ENCODE data around the gene SPATA32. TPM values are rescaled to one million over a fixed set of nuclear protein-coding genes. Genes with fewer than 3 reads are reported as not detected.
A peak's percentile ranks its signal among the peaks of the same experiment; 100 is the strongest.

SPATA32 gene
- total RNA-seq, 4 donors from 2014 or later: not detected

DNA sequence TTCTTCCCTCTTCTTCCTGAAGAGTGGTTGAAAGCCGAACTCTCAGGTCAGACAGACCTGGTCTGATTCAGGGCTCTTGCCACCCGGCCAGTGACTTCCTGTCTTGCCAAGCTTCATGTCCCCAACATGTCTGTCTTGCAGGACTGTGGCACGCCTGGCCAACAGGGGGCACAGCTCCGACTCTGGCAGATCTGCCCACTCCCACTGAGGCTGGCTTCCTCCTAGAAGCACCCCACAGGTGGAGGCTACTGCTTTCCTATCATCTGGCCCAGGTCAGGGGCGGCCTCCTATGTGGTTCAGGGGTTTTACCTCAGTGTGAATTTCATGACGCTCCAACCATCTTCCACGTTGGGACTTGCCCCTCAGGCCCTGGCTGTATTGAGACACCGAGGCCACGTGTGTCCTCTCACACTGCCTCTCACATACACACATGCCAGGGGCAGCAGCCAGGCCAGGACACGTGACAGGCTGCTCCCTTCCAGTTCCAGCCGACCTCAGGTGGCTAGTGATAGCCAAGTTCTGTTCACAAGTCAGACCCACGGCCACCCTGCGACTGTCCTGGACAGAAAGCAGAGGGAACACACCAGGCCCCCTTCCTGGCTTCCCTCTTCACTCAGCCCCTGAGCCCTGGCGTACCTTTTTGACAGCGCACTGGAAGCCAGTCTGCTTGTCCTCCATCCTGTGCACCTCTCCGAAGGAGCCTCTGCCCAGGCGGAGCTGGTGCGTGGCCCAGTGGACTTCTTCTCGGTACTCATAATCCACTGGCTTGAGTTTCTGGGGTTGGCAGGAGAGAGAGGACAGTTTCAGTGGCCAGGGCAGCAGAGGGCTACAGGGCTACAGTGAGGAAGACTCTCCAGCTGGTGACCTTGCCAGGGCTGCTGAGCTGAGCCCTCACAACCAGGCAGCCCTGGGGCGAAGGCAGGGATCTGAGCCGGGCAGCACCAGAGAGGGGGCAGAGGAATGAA, 22.6 kb upstream of the SPATA32 start:
- WGBS, 2 donors: 94 to 96% methylated on average over 18 to 21 of the region's 21 CpGs
- Histone ChIP-seq H3K27me3 (no peaks in the 10 kb centered on the region), H3K36me3 (peaks cover 30 to 36% of the 10 kb centered on the region in 2 donors), H3K27ac (no peak overlapping the region), H3K4me3 (replicated peaks in 1 of 3) (no peak overlapping the region), H3K4me1 (peaks cover 20 to 29% of the 10 kb centered on the region in 2 donors), H3K9me3 (no peaks in the 10 kb centered on the region)
- TF ChIP-seq POLR2A (IDR thresholded peaks at IDR 0.05): no peak
- intact Hi-C loops (cut with DNase I): loop anchor here (5.0 kb wide), 1 partner anchor 33 kb away; the partner anchor contains the start of gene MAP3K14
- DNase-seq: no peak

DNA sequence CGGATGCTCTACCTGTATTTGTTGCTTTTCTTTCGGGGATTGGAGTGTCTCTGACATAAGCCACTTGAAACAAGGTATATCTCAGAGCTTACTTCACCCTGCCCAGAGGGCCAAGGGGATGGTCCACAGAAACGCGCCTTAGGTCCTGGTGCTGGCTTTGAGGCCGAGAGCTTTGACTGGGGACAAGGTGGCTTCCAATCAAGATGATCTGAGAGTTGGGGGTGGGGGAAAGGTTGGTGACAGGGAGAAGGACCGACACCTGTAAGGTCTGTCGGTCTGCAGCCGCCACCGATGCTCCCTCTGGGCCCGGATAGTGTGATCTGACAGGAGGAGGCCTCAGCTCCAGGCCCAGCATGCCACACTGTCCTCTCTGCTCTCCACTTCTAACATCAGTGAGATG, 21.8 kb upstream of the SPATA32 start:
- no peak overlapping the region for H3K27ac ChIP-seq
- 88 to 95% methylated on average over 8 to 9 of the region's 10 CpGs for WGBS, 2 donors
- H3K4me3 ChIP-seq (replicated peaks in 1 of 3): no peak overlapping the region
- no peaks in the 10 kb centered on the region for H3K9me3 ChIP-seq
- peaks cover 14 to 23% of the 10 kb centered on the region in 2 donors for H3K4me1 ChIP-seq
- peaks cover 30 to 36% of the 10 kb centered on the region in 2 donors for H3K36me3 ChIP-seq
- intact Hi-C loops (cut with DNase I): loop anchor here (5.0 kb wide), 1 partner anchor 34 kb away; the partner anchor contains the start of gene MAP3K14
- DNase-seq: no peak
- TF ChIP-seq POLR2A (IDR thresholded peaks at IDR 0.05): no peak
- TF ChIP-seq, protein P1, sequence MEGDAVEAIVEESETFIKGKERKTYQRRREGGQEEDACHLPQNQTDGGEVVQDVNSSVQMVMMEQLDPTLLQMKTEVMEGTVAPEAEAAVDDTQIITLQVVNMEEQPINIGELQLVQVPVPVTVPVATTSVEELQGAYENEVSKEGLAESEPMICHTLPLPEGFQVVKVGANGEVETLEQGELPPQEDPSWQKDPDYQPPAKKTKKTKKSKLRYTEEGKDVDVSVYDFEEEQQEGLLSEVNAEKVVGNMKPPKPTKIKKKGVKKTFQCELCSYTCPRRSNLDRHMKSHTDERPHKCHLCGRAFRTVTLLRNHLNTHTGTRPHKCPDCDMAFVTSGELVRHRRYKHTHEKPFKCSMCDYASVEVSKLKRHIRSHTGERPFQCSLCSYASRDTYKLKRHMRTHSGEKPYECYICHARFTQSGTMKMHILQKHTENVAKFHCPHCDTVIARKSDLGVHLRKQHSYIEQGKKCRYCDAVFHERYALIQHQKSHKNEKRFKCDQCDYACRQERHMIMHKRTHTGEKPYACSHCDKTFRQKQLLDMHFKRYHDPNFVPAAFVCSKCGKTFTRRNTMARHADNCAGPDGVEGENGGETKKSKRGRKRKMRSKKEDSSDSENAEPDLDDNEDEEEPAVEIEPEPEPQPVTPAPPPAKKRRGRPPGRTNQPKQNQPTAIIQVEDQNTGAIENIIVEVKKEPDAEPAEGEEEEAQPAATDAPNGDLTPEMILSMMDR (IDR thresholded peaks at IDR 0.05): no peak
- H3K27me3 ChIP-seq: no peaks in the 10 kb centered on the region

DNA sequence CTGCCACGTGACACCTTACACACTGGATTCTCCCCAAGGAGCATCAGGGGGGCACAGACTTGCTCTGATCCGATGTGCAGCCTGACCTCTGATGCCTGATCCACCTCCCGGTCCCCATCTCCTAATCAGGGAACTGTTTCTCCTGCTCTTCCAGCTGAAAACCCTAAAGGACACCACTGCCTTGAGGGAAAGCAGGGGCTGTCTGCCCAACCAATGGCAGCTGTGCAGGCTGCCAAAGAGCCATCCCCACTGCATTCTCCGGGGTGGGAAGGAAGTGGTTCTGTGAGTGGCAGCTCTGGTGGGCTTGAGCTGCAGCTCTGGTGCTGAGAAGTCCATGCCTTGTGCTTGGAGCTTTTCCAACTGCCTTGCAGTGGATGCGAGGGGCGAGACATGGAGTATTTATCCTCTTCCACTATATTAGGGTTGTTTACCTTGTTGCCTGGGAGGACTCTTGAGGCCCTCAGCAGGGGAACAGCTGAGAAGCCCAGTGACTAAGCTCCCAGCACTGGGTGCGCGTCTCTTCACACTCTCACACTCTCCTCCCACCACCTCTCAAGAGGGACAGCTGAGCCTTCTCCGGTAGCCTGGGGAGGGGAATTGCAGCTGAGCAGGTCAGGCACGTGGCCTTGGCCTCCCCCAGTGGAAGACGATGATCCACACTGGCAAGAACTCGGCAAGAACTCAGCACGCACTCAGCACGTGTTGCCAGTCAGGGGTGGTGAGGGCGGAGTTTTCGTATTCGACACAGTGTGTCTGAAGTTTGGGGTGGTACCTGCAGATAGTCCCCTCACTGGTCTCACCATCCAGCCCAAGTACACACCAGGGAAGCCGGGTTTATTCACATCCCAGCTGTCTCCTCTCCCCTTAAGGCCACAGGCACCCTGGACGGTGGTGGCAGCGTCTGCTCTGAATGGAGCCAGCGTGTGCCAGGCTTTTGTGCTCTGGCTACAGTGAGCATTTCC, 21.1 kb upstream of the SPATA32 start:
- Histone ChIP-seq H3K9me3 (no peaks in the 10 kb centered on the region), H3K4me1 (peaks cover 14 to 22% of the 10 kb centered on the region in 2 donors), H3K27me3 (no peaks in the 10 kb centered on the region), H3K4me3 (replicated peaks in 1 of 3) (no peak overlapping the region), H3K27ac (peak overlapping the region in 1 of 3 donors; percentile 25), H3K36me3 (peaks cover 30 to 36% of the 10 kb centered on the region in 2 donors)
- intact Hi-C loops (cut with DNase I): loop anchor here (5.0 kb wide), 1 partner anchor 34 kb away; the partner anchor contains the start of gene MAP3K14
- WGBS, 2 donors: 73 to 83% methylated on average over 15 to 21 of the region's 21 CpGs
- no peak for DNase-seq
- TF ChIP-seq POLR2A (IDR thresholded peaks at IDR 0.05): no peak
- TF ChIP-seq, protein P1 (IDR thresholded peaks at IDR 0.05): no peak

DNA sequence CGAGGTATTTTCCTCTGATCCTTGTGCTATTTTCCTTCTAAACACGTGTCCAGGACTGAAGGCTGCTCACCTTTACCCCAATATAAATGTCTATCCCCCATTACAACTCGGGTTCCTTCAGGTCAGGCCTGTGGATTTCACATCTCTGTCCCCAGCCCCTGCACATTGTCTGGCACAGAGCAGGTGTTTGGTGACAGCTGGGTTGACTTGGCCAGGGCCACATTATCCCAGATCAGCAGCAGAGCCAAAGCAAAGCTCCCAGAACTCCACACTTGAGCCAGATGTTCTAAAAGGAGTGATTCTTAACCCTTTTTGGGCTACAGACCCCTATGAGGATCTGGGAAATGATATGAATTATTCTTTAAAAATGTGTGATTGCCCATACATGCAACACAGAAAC, 18.0 kb upstream of the SPATA32 start:
- 88 to 94% methylated on average over 3 of the region's 3 CpGs for WGBS, 2 donors
- no peak for TF ChIP-seq POLR2A (IDR thresholded peaks at IDR 0.05)
- TF ChIP-seq, protein P1 (IDR thresholded peaks at IDR 0.05): no peak
- no peak for DNase-seq
- Histone ChIP-seq H3K4me1 (peaks cover 16 to 21% of the 10 kb centered on the region in 2 donors), H3K27ac (no peak overlapping the region), H3K27me3 (no peaks in the 10 kb centered on the region), H3K4me3 (replicated peaks in 1 of 3) (no peak overlapping the region), H3K36me3 (peaks cover 22 to 23% of the 10 kb centered on the region in 2 donors), H3K9me3 (no peaks in the 10 kb centered on the region)
- intact Hi-C loops (cut with DNase I): loop anchor here (5.0 kb wide), 2 partner anchors 37 to 58 kb away; partner anchors contain the start of genes FMNL1 and MAP3K14

DNA sequence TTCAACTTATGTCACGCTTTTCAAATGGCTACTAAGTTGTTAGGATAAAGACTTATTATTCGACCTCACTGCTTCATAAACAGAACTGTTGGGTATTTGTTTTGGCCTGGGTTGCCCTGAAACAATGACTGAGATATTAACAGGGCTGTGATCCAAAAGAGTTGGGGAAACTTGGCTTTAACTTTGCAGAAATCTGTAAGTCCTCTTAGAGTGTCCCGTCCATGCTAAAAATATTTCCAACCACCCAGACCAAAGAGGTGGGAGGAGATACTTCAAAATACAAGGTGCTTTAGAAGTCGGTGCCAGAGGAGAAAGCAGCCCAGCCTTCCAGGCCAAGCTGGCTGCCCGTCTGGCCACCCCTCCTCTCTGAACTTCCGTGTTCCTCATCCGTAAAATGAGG, 16.1 kb upstream of the SPATA32 start:
- Histone ChIP-seq H3K4me1 (peaks cover 16 to 19% of the 10 kb centered on the region in 2 donors), H3K36me3 (peaks cover 17 to 23% of the 10 kb centered on the region in 2 donors), H3K9me3 (no peaks in the 10 kb centered on the region), H3K4me3 (replicated peaks in 1 of 3) (no peak overlapping the region), H3K27ac (peak overlapping the region; percentile 38 to 69 (median 47)), H3K27me3 (no peaks in the 10 kb centered on the region)
- DNase-seq: peak; percentile 71 to 78
- no peak for TF ChIP-seq POLR2A (IDR thresholded peaks at IDR 0.05)
- TF ChIP-seq, protein P1 (IDR thresholded peaks at IDR 0.05): no peak
- 14 to 19% methylated on average over 7 of the region's 7 CpGs for WGBS, 2 donors
- intact Hi-C loops (cut with DNase I): loop anchor here (2.0 to 5.0 kb wide), 2 partner anchors 56 to 107 kb away; partner anchors contain the start of gene FMNL1

Data from thyroid gland (tissue), 4 donors.